ENCODE results near the gene ARF3.

The ARF3 gene

DNA sequence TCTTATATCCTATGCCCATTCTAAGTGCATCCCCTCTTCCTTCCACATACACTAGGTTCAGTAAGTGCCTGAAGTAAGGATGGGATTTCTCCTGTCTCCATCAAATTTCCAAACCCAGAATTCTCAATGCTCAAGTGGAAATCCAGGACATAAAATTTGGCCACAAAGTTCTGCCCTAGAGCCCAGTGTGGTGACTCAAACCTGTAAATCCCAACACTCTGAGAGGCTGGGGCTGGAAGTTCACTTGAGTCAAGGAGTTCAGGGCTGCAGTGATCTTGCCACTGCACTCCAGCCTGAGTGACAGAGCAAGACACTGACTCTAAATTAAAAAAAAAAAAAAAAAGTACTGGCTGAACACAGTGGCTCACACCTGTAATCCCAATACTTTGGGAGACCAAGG is 4.5 kb upstream of the ARF3 start:
- TF ChIP-seq, protein P1, sequence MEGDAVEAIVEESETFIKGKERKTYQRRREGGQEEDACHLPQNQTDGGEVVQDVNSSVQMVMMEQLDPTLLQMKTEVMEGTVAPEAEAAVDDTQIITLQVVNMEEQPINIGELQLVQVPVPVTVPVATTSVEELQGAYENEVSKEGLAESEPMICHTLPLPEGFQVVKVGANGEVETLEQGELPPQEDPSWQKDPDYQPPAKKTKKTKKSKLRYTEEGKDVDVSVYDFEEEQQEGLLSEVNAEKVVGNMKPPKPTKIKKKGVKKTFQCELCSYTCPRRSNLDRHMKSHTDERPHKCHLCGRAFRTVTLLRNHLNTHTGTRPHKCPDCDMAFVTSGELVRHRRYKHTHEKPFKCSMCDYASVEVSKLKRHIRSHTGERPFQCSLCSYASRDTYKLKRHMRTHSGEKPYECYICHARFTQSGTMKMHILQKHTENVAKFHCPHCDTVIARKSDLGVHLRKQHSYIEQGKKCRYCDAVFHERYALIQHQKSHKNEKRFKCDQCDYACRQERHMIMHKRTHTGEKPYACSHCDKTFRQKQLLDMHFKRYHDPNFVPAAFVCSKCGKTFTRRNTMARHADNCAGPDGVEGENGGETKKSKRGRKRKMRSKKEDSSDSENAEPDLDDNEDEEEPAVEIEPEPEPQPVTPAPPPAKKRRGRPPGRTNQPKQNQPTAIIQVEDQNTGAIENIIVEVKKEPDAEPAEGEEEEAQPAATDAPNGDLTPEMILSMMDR (IDR thresholded peaks at IDR 0.05; ENCODE audit: control insufficient read depth, extremely low read depth, insufficient read depth) = no peak
- no peak overlapping the region for H3K4me3 ChIP-seq (ENCODE audit: low read depth, low read length)
- no peak for DNase-seq (ENCODE audit: low read depth)

DNA sequence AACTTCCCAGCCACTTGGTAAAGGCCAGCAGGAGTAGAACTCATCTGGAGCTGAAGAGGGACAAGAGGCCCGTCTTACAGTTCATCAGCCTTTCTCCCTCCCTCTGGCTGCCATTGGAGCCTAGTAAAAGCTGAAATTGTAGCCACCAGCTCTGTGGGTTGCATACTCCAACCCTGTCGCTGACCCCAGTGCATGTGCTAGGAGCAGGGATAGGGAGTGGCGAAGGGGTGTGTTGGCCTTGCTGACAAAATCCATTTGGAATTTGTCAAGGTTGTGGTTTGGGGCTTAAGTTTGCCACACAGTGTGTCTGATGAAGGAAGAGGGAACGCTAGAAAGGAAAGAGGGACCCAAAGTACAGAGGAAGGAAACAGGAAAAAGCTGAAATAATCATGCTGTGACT is 4.0 kb upstream of the ARF3 start:
- no peak overlapping the region for H3K4me3 ChIP-seq (ENCODE audit: low read depth, low read length)
- no peak for DNase-seq (ENCODE audit: low read depth)
- TF ChIP-seq, protein P1 (IDR thresholded peaks at IDR 0.05; ENCODE audit: control insufficient read depth, extremely low read depth, insufficient read depth) = no peak

DNA sequence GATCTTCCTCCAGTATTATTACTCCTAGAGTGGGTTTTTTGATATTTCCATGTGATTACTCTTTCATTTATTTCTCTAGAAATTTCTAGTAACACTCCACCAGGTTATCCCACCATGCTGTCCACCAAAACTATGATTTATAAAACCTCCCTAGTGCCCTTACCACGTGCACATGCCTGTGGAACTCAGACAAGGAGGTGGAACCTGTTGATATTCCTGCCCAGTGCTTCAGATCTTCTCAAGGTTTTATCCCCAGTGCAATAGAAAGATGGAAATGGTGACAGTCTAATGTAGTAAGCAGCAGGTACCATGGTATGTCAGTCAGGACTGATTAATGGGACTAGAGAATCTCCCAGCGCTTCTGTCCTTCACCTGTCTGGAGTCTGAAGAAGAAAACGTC is 3.5 kb upstream of the ARF3 start:
- TF ChIP-seq, protein P1 (IDR thresholded peaks at IDR 0.05; ENCODE audit: control insufficient read depth, extremely low read depth, insufficient read depth) = no peak
- H3K4me3 ChIP-seq (ENCODE audit: low read depth, low read length) = no peak overlapping the region
- no peak for DNase-seq (ENCODE audit: low read depth)

DNA sequence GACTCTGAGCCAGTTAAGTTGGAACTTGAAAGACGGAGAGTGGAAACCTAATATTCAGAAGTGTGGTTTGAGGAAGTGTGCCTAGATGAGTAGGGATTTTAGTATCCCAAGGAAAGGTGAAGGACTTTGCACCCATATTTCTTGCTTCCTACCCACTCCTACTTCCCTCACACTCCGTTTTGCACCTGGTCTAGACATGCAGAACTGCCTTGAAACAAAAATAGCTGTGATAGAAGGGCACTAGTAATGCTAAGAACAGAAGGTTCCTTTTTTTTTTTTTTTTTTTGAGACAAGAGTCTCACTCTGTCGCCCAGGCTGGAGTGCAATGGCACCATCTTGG is 732 bp upstream of the ARF3 start:
- peak overlapping the region; percentile 95 for H3K4me3 ChIP-seq (ENCODE audit: low read depth, low read length)
- DNase-seq (ENCODE audit: low read depth) = no peak
- TF ChIP-seq, protein P1 (IDR thresholded peaks at IDR 0.05; ENCODE audit: control insufficient read depth, extremely low read depth, insufficient read depth) = no peak

DNA sequence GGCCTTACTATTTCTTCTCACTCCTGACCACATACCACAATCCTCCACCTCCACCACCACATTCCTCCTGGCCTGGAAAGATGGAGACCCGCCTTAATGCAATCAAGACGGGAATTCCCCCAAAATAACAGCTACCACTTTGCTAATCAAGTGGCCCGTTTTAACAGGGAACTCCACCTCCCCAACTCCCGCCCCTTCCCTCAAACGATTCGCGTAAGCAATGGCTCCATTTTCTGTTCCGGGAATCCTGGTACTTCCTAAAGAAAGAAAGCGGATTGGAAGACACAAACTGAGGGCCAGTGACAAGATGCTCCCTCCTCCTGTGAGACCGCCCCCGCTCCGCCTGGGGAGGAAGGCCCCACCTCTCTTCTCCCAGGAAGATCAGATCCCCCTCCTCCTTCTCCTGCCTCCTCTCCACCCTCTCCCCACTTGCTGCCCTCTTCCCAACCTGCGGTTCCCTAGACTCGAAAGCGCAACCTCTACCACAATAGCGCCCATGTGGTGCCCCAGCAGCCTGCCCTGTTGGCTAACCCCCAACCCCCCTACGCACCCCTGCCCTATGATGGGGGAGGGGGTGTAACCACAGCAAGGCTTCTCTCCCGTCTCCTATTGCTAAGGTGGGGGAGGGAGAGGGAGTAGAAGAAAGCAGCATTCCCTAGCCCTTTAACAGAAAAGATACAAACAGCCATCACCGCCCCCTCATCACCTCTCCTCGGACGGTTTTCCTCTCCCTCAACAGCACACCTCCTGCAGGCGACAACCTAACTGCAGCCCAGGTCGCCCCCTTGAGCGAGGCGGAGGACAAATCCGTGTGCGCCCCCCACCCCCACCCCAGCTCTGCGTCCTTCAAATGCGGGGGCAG is 777 bp downstream of the ARF3 start:
- TF ChIP-seq, protein P1 (IDR thresholded peaks at IDR 0.05; ENCODE audit: control insufficient read depth, extremely low read depth, insufficient read depth) = no peak
- peak; percentile 95 for DNase-seq (ENCODE audit: low read depth)
- peak overlapping the region; percentile 95 for H3K4me3 ChIP-seq (ENCODE audit: low read depth, low read length)

DNA sequence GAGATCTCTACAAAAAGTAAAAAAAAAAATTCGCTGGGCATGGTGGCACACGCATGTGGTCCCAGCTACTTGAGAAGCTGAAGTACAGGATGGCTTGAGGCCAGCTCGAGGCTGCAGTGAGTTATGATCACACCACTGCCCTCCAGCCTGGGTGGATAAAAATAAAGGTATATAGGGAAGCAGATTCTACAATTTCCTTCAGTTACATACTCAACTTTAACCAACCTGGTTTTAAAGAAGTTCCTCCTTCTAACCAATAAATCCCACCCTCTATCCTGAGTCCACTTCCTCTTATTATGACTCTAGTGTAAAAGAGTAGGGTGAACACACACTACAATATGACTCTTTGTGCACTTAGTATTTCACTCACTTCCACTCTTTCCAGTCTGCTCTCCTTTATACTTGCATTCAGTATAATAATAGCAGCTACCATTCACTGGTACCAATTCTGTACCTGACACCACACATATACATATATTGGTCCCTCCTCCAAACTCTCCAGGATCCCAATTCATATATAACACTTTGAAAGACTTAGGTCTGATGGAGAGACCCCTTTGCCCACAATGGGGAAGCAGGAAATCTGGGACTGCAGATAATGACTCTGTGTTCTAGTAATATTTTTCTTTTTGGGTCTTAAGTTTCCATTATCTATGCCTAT is 2.3 kb downstream of the ARF3 start:
- TF ChIP-seq, protein P1 (IDR thresholded peaks at IDR 0.05; ENCODE audit: control insufficient read depth, extremely low read depth, insufficient read depth) = no peak
- peak overlapping the region; percentile 95; the same call in 1 of the 2 replicates for H3K4me3 ChIP-seq (ENCODE audit: low read depth, low read length)
- DNase-seq (ENCODE audit: low read depth) = no peak

All from LNCaP clone FGC (cell line).